PC-9 (cell line): ENCODE measurements around the gene KCNRG.

Source experiments
- EZH2 ChIP-seq: fragments of 200-600 bp; sonication (generic); IDR thresholded peaks from 2 replicates; pipeline ENCODE4 v1.8.0; 2017; ENCODE audit warnings: antibody characterized with exemption, low read depth
- TF ChIP-seq, protein P1 (sequence below): fragments of 200-600 bp; sonication (generic); conservative IDR thresholded peaks from 2 replicates; pipeline ENCODE4 v1.6.1; 2017; ENCODE audit warnings: mixed run types, antibody characterized with exemption, mild to moderate bottlenecking, moderate library complexity

DNA sequence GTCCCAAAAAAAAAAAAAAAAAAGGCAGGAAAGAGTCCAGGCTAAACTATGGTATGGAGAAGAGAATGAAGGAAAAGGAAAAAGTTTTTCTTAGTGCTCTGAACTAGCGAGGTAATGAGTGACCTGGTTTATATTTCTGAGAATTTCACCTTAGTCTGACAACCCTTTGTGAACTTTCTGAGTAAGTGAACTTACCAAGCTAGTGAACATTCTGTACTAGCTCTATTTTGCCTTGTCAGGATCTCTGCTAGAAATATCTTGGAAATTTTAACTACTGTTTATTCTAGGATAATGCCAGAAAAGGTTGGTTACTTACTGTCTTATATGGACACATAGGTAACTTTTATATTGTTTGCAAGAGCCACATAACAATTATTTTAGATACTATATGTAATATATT, 14.0 kb upstream of the KCNRG start:
- TF ChIP-seq, protein P1, sequence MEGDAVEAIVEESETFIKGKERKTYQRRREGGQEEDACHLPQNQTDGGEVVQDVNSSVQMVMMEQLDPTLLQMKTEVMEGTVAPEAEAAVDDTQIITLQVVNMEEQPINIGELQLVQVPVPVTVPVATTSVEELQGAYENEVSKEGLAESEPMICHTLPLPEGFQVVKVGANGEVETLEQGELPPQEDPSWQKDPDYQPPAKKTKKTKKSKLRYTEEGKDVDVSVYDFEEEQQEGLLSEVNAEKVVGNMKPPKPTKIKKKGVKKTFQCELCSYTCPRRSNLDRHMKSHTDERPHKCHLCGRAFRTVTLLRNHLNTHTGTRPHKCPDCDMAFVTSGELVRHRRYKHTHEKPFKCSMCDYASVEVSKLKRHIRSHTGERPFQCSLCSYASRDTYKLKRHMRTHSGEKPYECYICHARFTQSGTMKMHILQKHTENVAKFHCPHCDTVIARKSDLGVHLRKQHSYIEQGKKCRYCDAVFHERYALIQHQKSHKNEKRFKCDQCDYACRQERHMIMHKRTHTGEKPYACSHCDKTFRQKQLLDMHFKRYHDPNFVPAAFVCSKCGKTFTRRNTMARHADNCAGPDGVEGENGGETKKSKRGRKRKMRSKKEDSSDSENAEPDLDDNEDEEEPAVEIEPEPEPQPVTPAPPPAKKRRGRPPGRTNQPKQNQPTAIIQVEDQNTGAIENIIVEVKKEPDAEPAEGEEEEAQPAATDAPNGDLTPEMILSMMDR, result no peak
- TF ChIP-seq EZH2, result no peak
